Neural cell (in vitro differentiated cells): ENCODE results near the gene MAP3K15. TPM values are rescaled to one million over a fixed set of nuclear protein-coding genes. Genes with fewer than 3 reads are reported as not detected.

Source experiments
- H2AFZ ChIP-seq: fragments of 200-600, 300-800 bp; sonication (generic), shearing (Covaris generic); 2 replicates; pipeline ENCODE4 v1.6.0; 2014; ENCODE audit warnings: low read depth, mild to moderate bottlenecking, antibody characterized with exemption, low read length, moderate library complexity
- H3F3A ChIP-seq: fragments of 200-600 bp; shearing (Covaris generic); 2 replicates; pipeline ENCODE4 v1.6.1; 2016; ENCODE audit warnings: mild to moderate bottlenecking, moderate library complexity, mixed read lengths, antibody characterized with exemption, low read length; ENCODE audit not compliant: insufficient read depth, poor library complexity, severe bottlenecking
- H3K27ac ChIP-seq: fragments of 200-600, 300-800 bp; sonication (generic), shearing (Covaris generic); 2 replicates; pipeline ENCODE4 v1.5.1; 2014; ENCODE audit warnings: mild to moderate bottlenecking, low read length, moderate library complexity
- H3K27me3 ChIP-seq: fragments of 300-800, 200-600 bp; sonication (generic), shearing (Covaris generic); 2 replicates; pipeline ENCODE4 v1.6.0; 2014; ENCODE audit warnings: mild to moderate bottlenecking, low read depth, low read length, moderate library complexity; ENCODE audit not compliant: insufficient read depth
- H3K36me3 ChIP-seq: fragments of 300-800, 200-600 bp; sonication (generic), shearing (Covaris generic); 2 replicates; pipeline ENCODE4 v1.5.1; 2014; ENCODE audit warnings: mild to moderate bottlenecking, antibody characterized with exemption, low read length, moderate library complexity; ENCODE audit not compliant: insufficient read depth
- H3K4me2 ChIP-seq: fragments of 300-800, 200-600 bp; sonication (generic), shearing (Covaris generic); 2 replicates; pipeline ENCODE4 v1.6.0; 2014; ENCODE audit warnings: mild to moderate bottlenecking, low read length
- H3K4me3 ChIP-seq: fragments of 300-800, 200-600 bp; sonication (generic), shearing (Covaris generic); 2 replicates; pipeline ENCODE4 v1.5.1; 2014; ENCODE audit warnings: mild to moderate bottlenecking, low read length, moderate library complexity
- H3K79me2 ChIP-seq: fragments of 200-600 bp; shearing (Covaris generic); replicated peaks from 2 replicates; pipeline ENCODE4 v1.6.0; 2014; ENCODE audit warnings: mild to moderate bottlenecking, low read length, moderate library complexity; ENCODE audit not compliant: insufficient read depth
- H3K9ac ChIP-seq: fragments of 300-800, 200-600 bp; sonication (generic), shearing (Covaris generic); 2 replicates; pipeline ENCODE4 v1.6.1; 2016; ENCODE audit warnings: mild to moderate bottlenecking, low read length, mixed read lengths
- H3K9me2 ChIP-seq: fragments of 200-600 bp; shearing (Covaris generic); 2 replicates; pipeline ENCODE4 v1.6.1; 2016; ENCODE audit warnings: mild to moderate bottlenecking, low read length, mixed read lengths; ENCODE audit not compliant: insufficient read depth
- H3K9me3 ChIP-seq: fragments of 200-600, 300-800 bp; sonication (generic), shearing (Covaris generic); 2 replicates; pipeline ENCODE4 v1.6.1; 2016; ENCODE audit warnings: mild to moderate bottlenecking, mixed run types, low read length, moderate library complexity, mixed read lengths
- H4K20me1 ChIP-seq: fragments of 200-600 bp; shearing (Covaris generic); 2 replicates; pipeline ENCODE4 v1.6.1; 2016; ENCODE audit warnings: mild to moderate bottlenecking, mixed run types; ENCODE audit not compliant: insufficient read depth
- EP300 ChIP-seq: fragments of 450-650 bp; conservative IDR thresholded peaks from 2 replicates; pipeline ENCODE4 v1.6.1; 2014; ENCODE audit warnings: antibody characterized with exemption, mild to moderate bottlenecking, moderate library complexity; ENCODE audit not compliant: poor library complexity, severe bottlenecking
- EZH2 ChIP-seq: fragments of 200-600, 300-800 bp; shearing (Covaris generic), sonication (generic); IDR thresholded peaks from 2 replicates; pipeline ENCODE4 v1.6.1; 2014; ENCODE audit warnings: antibody characterized with exemption, low read length, borderline replicate concordance, mild to moderate bottlenecking; ENCODE audit not compliant: insufficient read depth, poor library complexity, severe bottlenecking
- MXI1 ChIP-seq: fragments of 450-650 bp; conservative IDR thresholded peaks from 2 replicates; pipeline ENCODE4 v1.6.1; 2014; ENCODE audit warnings: antibody characterized with exemption, mild to moderate bottlenecking; ENCODE audit not compliant: poor library complexity, severe bottlenecking
- POLR2AphosphoS5 ChIP-seq: IDR thresholded peaks from 2 replicates; pipeline ENCODE4 v1.6.1; 2012
- RAD21 ChIP-seq: fragments of 450-650 bp; conservative IDR thresholded peaks from 2 replicates; pipeline ENCODE4 v1.6.1; 2014; ENCODE audit warnings: antibody characterized with exemption, mild to moderate bottlenecking, moderate library complexity
- SMC3 ChIP-seq: fragments of 450-650 bp; conservative IDR thresholded peaks from 2 replicates; pipeline ENCODE4 v1.6.1; 2014; ENCODE audit warnings: antibody characterized with exemption, mild to moderate bottlenecking, moderate library complexity; ENCODE audit not compliant: poor library complexity
- TAF1 ChIP-seq: IDR thresholded peaks from 2 replicates; pipeline ENCODE4 v1.6.1; 2012; ENCODE audit warnings: low read depth
- polyA plus RNA-seq: library from polyadenylated mRNA; depleted of rRNA; stranded (reverse); fragments of >200 nt; gene quantifications from 2 replicates; pipeline ENCODE4 v1.2.3, GENCODE V29; 2014
- TF ChIP-seq, protein P1 (sequence below): IDR thresholded peaks from 2 replicates; pipeline ENCODE4 v1.6.1; 2012; ENCODE audit warnings: borderline replicate concordance
- TF ChIP-seq, protein P2 (sequence below): fragments of 450-650 bp; IDR thresholded peaks from 2 replicates; pipeline ENCODE4 v1.5.1; 2014; ENCODE audit warnings: antibody characterized with exemption, mild to moderate bottlenecking, moderate library complexity; ENCODE audit not compliant: poor library complexity, severe bottlenecking

The MAP3K15 gene
- polyA plus RNA-seq, 1 donor from 2014 or later = not detected

DNA sequence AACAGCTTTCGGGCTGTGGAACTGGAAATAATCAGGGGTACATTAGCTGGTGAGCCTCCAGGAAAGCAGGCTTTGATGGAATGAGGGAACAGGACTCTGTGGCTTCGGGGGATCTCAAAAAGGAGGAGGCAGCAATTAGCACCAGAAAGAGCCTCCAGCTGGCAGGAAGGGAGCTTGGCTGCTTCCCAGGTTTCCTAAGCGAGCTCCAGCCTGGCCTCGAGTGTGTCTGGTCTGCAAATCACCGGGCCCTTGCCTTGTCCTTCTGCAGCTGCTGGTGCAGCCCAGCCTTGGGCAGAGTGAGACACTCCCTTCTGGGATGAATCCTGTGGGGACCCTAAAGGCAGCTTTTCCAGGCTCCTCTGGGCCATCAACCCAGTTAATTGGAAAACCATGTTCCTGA lies 182.3 kb downstream of the MAP3K15 start:
- Histone ChIP-seq H3F3A (no peaks in the 10 kb centered on the region), H3K9ac (no peak overlapping the region), H3K27me3 (no peaks in the 10 kb centered on the region), H3K27ac (no peak overlapping the region), H3K36me3 (no peaks in the 10 kb centered on the region), H3K79me2 (no peaks in the 10 kb centered on the region), H3K9me3 (no peaks in the 10 kb centered on the region), H4K20me1 (no peaks in the 10 kb centered on the region), H3K4me2 (no peak overlapping the region), H2AFZ (no peak overlapping the region), H3K9me2 (no peaks in the 10 kb centered on the region), H3K4me3 (no peak overlapping the region)
- TF ChIP-seq EZH2 (no peak), POLR2AphosphoS5 (no peak), RAD21 (no peak)
- TF ChIP-seq, protein P1, sequence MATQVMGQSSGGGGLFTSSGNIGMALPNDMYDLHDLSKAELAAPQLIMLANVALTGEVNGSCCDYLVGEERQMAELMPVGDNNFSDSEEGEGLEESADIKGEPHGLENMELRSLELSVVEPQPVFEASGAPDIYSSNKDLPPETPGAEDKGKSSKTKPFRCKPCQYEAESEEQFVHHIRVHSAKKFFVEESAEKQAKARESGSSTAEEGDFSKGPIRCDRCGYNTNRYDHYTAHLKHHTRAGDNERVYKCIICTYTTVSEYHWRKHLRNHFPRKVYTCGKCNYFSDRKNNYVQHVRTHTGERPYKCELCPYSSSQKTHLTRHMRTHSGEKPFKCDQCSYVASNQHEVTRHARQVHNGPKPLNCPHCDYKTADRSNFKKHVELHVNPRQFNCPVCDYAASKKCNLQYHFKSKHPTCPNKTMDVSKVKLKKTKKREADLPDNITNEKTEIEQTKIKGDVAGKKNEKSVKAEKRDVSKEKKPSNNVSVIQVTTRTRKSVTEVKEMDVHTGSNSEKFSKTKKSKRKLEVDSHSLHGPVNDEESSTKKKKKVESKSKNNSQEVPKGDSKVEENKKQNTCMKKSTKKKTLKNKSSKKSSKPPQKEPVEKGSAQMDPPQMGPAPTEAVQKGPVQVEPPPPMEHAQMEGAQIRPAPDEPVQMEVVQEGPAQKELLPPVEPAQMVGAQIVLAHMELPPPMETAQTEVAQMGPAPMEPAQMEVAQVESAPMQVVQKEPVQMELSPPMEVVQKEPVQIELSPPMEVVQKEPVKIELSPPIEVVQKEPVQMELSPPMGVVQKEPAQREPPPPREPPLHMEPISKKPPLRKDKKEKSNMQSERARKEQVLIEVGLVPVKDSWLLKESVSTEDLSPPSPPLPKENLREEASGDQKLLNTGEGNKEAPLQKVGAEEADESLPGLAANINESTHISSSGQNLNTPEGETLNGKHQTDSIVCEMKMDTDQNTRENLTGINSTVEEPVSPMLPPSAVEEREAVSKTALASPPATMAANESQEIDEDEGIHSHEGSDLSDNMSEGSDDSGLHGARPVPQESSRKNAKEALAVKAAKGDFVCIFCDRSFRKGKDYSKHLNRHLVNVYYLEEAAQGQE = no peak
- TF ChIP-seq, protein P2, sequence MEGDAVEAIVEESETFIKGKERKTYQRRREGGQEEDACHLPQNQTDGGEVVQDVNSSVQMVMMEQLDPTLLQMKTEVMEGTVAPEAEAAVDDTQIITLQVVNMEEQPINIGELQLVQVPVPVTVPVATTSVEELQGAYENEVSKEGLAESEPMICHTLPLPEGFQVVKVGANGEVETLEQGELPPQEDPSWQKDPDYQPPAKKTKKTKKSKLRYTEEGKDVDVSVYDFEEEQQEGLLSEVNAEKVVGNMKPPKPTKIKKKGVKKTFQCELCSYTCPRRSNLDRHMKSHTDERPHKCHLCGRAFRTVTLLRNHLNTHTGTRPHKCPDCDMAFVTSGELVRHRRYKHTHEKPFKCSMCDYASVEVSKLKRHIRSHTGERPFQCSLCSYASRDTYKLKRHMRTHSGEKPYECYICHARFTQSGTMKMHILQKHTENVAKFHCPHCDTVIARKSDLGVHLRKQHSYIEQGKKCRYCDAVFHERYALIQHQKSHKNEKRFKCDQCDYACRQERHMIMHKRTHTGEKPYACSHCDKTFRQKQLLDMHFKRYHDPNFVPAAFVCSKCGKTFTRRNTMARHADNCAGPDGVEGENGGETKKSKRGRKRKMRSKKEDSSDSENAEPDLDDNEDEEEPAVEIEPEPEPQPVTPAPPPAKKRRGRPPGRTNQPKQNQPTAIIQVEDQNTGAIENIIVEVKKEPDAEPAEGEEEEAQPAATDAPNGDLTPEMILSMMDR = no peak

DNA sequence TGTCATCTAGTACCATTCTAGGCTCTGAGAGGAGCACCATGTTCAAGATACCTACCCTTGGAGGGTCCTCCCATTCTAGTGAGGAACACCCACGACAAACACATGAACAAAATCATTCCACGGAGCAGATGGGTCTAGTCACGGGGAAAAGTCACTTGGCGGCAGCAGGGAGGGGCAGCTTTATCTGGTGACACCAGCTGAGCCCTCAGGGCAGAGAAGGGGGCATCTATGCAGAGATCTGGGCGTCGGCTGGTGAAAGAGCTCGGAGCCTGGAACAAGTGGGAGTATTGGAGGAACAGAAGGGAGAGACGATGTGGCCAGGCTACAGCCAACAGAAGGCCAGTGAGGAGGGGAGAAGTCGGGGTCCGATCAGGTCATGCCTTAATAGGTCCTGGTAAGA lies 183.5 kb downstream of the MAP3K15 start:
- H3K27me3 ChIP-seq = no peaks in the 10 kb centered on the region
- no peaks in the 10 kb centered on the region for H3K9me3 ChIP-seq
- no peaks in the 10 kb centered on the region for H3K79me2 ChIP-seq
- H3K9me2 ChIP-seq = no peaks in the 10 kb centered on the region
- no peak overlapping the region for H3K4me3 ChIP-seq
- H4K20me1 ChIP-seq = no peaks in the 10 kb centered on the region
- no peak overlapping the region for H3K4me2 ChIP-seq
- no peak overlapping the region for H3K27ac ChIP-seq
- H3K36me3 ChIP-seq = no peaks in the 10 kb centered on the region
- TF ChIP-seq, protein P1 = no peak
- TF ChIP-seq EP300 (no peak), TAF1 (no peak), RAD21 (no peak), POLR2AphosphoS5 (no peak), SMC3 (no peak), EZH2 (no peak), MXI1 (no peak)
- TF ChIP-seq, protein P2 = no peak
- no peaks in the 10 kb centered on the region for H3F3A ChIP-seq
- no peak overlapping the region for H2AFZ ChIP-seq
- no peak overlapping the region for H3K9ac ChIP-seq
